H9 (cell line): ENCODE results near the gene SECISBP2. TPM values are rescaled to one million over a fixed set of nuclear protein-coding genes. Genes with fewer than 3 reads are reported as not detected.

Experiments
- DNase-seq: peaks from one replicate; pipeline ENCODE4 v3.0.0-alpha.2; 2017
- H2AFZ ChIP-seq: one replicate; pipeline ENCODE4 v1.6.1; 2013; ENCODE audit warnings: mild to moderate bottlenecking, low read length, control low read depth, moderate library complexity
- H2AK5ac ChIP-seq: 2 replicates; pipeline ENCODE4 v1.6.1; 2013; ENCODE audit warnings: low read length, control low read depth, mixed read lengths; ENCODE audit not compliant: insufficient read length
- H2BK120ac ChIP-seq: one replicate; pipeline ENCODE4 v1.6.1; 2013; ENCODE audit warnings: low read depth, mild to moderate bottlenecking, low read length, control low read depth, inconsistent platforms; ENCODE audit not compliant: poor library complexity, severe bottlenecking
- H2BK12ac ChIP-seq: 2 replicates; pipeline ENCODE4 v1.6.1; 2013; ENCODE audit warnings: low read length, control low read depth, mixed read lengths, low read depth; ENCODE audit not compliant: insufficient read length
- H2BK15ac ChIP-seq: 2 replicates; pipeline ENCODE4 v1.6.1; 2013; ENCODE audit warnings: low read depth, low read length, control low read depth
- H2BK20ac ChIP-seq: one replicate; pipeline ENCODE4 v1.6.1; 2013; ENCODE audit warnings: low read depth, mild to moderate bottlenecking, low read length, control low read depth, inconsistent platforms; ENCODE audit not compliant: poor library complexity, severe bottlenecking
- H2BK5ac ChIP-seq: 2 replicates; pipeline ENCODE4 v1.6.1; 2013; ENCODE audit warnings: low read length, control low read depth, mixed read lengths; ENCODE audit not compliant: insufficient read length
- H3K14ac ChIP-seq: 2 replicates; pipeline ENCODE4 v1.6.1; 2013; ENCODE audit warnings: low read length, control low read depth; ENCODE audit not compliant: insufficient read depth
- H3K18ac ChIP-seq: 2 replicates; pipeline ENCODE4 v1.6.1; 2013; ENCODE audit warnings: low read depth, mild to moderate bottlenecking, mixed read lengths, low read length, control low read depth; ENCODE audit not compliant: insufficient read length
- H3K23ac ChIP-seq: 2 replicates; pipeline ENCODE4 v1.6.1; 2013; ENCODE audit warnings: low read length, control low read depth, mixed read lengths, low read depth; ENCODE audit not compliant: insufficient read length
- H3K23me2 ChIP-seq: 2 replicates; pipeline ENCODE4 v1.6.1; 2013; ENCODE audit warnings: low read depth, mild to moderate bottlenecking, mixed read lengths, low read length, control low read depth; ENCODE audit not compliant: insufficient read length, poor library complexity, severe bottlenecking
- H3K27ac ChIP-seq: 2 replicates; pipeline ENCODE4 v1.5.1; 2013; ENCODE audit warnings: low read length, control low read depth, mixed read lengths, low read depth; ENCODE audit not compliant: insufficient read length
- H3K27me3 ChIP-seq: 2 replicates; pipeline ENCODE4 v1.6.1; 2013; ENCODE audit warnings: low read length, control low read depth, inconsistent platforms; ENCODE audit not compliant: insufficient read depth
- H3K4ac ChIP-seq: 2 replicates; pipeline ENCODE4 v1.6.1; 2013; ENCODE audit warnings: low read depth, mild to moderate bottlenecking, control low read depth, inconsistent platforms, low read length, moderate library complexity
- H3K4me1 ChIP-seq: 2 replicates; pipeline ENCODE4 v1.6.1; 2013; ENCODE audit warnings: low read length, control low read depth, inconsistent platforms; ENCODE audit not compliant: insufficient read depth
- H3K4me2 ChIP-seq: 2 replicates; pipeline ENCODE4 v1.6.1; 2013; ENCODE audit warnings: low read length, control low read depth, mixed read lengths; ENCODE audit not compliant: insufficient read length, insufficient read depth
- H3K56ac ChIP-seq: 2 replicates; pipeline ENCODE4 v1.6.1; 2013; ENCODE audit warnings: low read depth, mild to moderate bottlenecking, mixed read lengths, low read length, control low read depth; ENCODE audit not compliant: insufficient read length
- H3K79me1 ChIP-seq: 2 replicates; pipeline ENCODE4 v1.6.1; 2013; ENCODE audit warnings: low read depth, mild to moderate bottlenecking, moderate library complexity, low read length, control low read depth, inconsistent platforms; ENCODE audit not compliant: insufficient read depth, poor library complexity, severe bottlenecking
- H3K79me2 ChIP-seq: 2 replicates; pipeline ENCODE4 v1.6.1; 2013; ENCODE audit warnings: low read length, control low read depth, inconsistent platforms; ENCODE audit not compliant: insufficient read depth
- H3K9ac ChIP-seq: 2 replicates; pipeline ENCODE4 v1.6.1; 2013; ENCODE audit warnings: low read length, control low read depth, mixed read lengths; ENCODE audit not compliant: insufficient read length; ENCODE audit errors: extremely low read depth
- H3K9me3 ChIP-seq: one replicate; pipeline ENCODE4 v1.6.1; 2013; ENCODE audit warnings: low read depth, low read length, inconsistent platforms; ENCODE audit not compliant: control insufficient read depth
- H3T11ph ChIP-seq: one replicate; pipeline ENCODE4 v1.6.1; 2013; ENCODE audit warnings: mild to moderate bottlenecking, low read length, control low read depth, inconsistent platforms
- H4K20me1 ChIP-seq: one replicate; pipeline ENCODE4 v1.6.1; 2013; ENCODE audit not compliant: control insufficient read depth, insufficient read length, insufficient read depth
- H4K5ac ChIP-seq: 2 replicates; pipeline ENCODE4 v1.6.1; 2013; ENCODE audit warnings: low read depth, mild to moderate bottlenecking, mixed read lengths, low read length, control low read depth; ENCODE audit not compliant: insufficient read length
- H4K8ac ChIP-seq: replicated peaks from 2 replicates; pipeline ENCODE4 v1.6.1; 2013; ENCODE audit warnings: low read length, control low read depth, mixed read lengths, low read depth; ENCODE audit not compliant: insufficient read length
- H4K91ac ChIP-seq: 2 replicates; pipeline ENCODE4 v1.6.1; 2013; ENCODE audit warnings: low read depth, mild to moderate bottlenecking, moderate library complexity, mixed read lengths, low read length, control low read depth; ENCODE audit not compliant: insufficient read length
- H3K27ac Mint-ChIP-seq, 3 experiments: 2 replicates in 2 of 3; 3 replicates in 1 of 3; pipeline ENCODE4 v1.8.0; 2020 to 2021; ENCODE audit warnings: mixed read lengths in 3 of 3, mild to moderate bottlenecking in 1 of 3, moderate library complexity in 1 of 3
- H3K27me3 Mint-ChIP-seq: 2 replicates; pipeline ENCODE4 v1.8.0; 2021; ENCODE audit warnings: low read depth, mild to moderate bottlenecking, moderate library complexity, mixed read lengths
- H3K36me3 Mint-ChIP-seq, 3 experiments: 2 replicates in 2 of 3; 3 replicates in 1 of 3; pipeline ENCODE4 v1.8.0; 2020 to 2021; ENCODE audit warnings: low read depth in 3 of 3, mixed read lengths in 3 of 3; ENCODE audit not compliant: insufficient read depth in 1 of 3
- H3K4me1 Mint-ChIP-seq, 2 experiments: 2 replicates each; pipeline ENCODE4 v1.8.0; 2020; ENCODE audit warnings: mixed read lengths in 2 of 2
- H3K4me3 Mint-ChIP-seq, 2 experiments: 2 replicates in 1 of 2; 3 replicates in 1 of 2; pipeline ENCODE4 v1.8.0; 2020 to 2021; ENCODE audit warnings: mild to moderate bottlenecking in 2 of 2, mixed read lengths in 2 of 2, moderate library complexity in 1 of 2
- H3K9me3 Mint-ChIP-seq, 2 experiments: 2 replicates in 1 of 2; 3 replicates in 1 of 2; pipeline ENCODE4 v1.8.0; 2020; ENCODE audit warnings: mild to moderate bottlenecking in 2 of 2, mixed read lengths in 2 of 2, moderate library complexity in 1 of 2
- WGBS: extraction: QIAGEN DNeasy Blood & Tissue Kit; methylation state at CpG from one replicate; pipeline ENCODE4 v1.1.7; 2013; ENCODE audit warnings: missing lambda C conversion rate, low lambda C conversion rate, mixed read lengths; ENCODE audit not compliant: insufficient read length; ENCODE audit errors: extremely low coverage; 5-methylcytosine and 5-hydroxymethylcytosine counted together
- total RNA-seq: library from RNA; stranded (reverse); gene quantifications from 2 replicates; pipeline ENCODE4 v1.2.1, GENCODE V29; 2021
- TF ChIP-seq, protein P1 (sequence below): fragments of 200-600 bp; sonication (generic); conservative IDR thresholded peaks from 3 replicates; pipeline ENCODE4 v1.8.0; 2021; ENCODE audit warnings: antibody characterized with exemption, mild to moderate bottlenecking

Gene SECISBP2
- total RNA-seq, 1 experiment from 2014 or later = 62.7 TPM

DNA sequence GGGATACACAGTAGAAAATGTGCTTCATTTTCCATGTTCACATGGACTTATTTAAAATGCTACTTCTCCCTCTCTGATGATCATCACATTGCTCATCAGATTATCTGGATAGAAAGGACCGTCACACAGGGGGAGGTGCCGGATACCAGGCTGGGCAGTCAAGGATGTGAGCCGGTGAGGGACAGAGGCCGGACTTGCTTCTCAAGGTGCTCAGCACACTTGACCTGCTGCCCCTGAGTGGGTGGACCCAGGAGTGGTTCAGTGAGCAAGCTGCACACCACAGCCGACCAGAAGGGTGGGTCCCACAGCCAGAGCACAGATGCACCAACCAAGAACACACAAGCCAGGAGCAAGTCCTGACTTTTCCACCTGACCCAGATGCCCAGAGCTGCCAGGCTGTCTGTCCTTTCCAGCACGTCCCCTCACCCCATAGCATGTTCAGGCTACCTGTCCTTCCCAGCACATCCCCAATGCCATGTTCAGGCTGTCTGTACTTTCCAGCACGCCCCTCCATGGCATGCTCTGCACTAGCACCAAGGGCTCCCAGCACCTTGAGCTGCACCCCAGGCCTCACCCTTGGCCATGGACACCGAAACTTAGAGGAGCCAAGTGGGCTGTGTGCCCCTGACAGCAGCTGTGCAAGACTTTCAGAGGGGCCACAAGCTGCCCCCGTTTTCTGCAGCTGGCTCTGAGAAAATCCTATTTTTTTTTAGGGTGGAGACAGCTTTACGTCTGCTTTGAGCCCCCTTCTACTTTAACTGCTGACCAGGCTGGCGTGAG lies 77.8 kb downstream of the SECISBP2 start:
- H3K23me2 ChIP-seq = no peaks in the 10 kb centered on the region
- H2BK120ac ChIP-seq = no peak overlapping the region
- no peak overlapping the region for H4K8ac ChIP-seq
- no peak overlapping the region for H2BK5ac ChIP-seq
- H3K14ac ChIP-seq = no peak overlapping the region
- H2AK5ac ChIP-seq = no peak overlapping the region
- no peak for DNase-seq
- no peak overlapping the region for H3K27ac ChIP-seq
- H3K4me2 ChIP-seq = no peak overlapping the region
- Mint-ChIP-seq H3K4me1 (no peaks in the 10 kb centered on the region), H3K36me3 (peaks cover 46 to 82% (median 78%) of the 10 kb centered on the region in 3 experiments), H3K27me3 (no peaks in the 10 kb centered on the region; the same call in 1 of the 2 replicates), H3K27ac (peak overlapping the region in 1 of 3 experiments; percentile 44; a peak in 1 of 7 replicates), H3K4me3 (no peak overlapping the region), H3K9me3 (no peaks in the 10 kb centered on the region)
- H3K4me1 ChIP-seq = no peaks in the 10 kb centered on the region
- no peak overlapping the region for H4K91ac ChIP-seq
- no peaks in the 10 kb centered on the region for H4K20me1 ChIP-seq
- H3T11ph ChIP-seq = no peak overlapping the region
- no peak overlapping the region for H3K56ac ChIP-seq
- no CpG with 5 or more reads among the region's 11 CpGs for WGBS
- TF ChIP-seq, protein P1, sequence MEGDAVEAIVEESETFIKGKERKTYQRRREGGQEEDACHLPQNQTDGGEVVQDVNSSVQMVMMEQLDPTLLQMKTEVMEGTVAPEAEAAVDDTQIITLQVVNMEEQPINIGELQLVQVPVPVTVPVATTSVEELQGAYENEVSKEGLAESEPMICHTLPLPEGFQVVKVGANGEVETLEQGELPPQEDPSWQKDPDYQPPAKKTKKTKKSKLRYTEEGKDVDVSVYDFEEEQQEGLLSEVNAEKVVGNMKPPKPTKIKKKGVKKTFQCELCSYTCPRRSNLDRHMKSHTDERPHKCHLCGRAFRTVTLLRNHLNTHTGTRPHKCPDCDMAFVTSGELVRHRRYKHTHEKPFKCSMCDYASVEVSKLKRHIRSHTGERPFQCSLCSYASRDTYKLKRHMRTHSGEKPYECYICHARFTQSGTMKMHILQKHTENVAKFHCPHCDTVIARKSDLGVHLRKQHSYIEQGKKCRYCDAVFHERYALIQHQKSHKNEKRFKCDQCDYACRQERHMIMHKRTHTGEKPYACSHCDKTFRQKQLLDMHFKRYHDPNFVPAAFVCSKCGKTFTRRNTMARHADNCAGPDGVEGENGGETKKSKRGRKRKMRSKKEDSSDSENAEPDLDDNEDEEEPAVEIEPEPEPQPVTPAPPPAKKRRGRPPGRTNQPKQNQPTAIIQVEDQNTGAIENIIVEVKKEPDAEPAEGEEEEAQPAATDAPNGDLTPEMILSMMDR = no peak
- H2BK15ac ChIP-seq = no peak overlapping the region
- no peak overlapping the region for H3K23ac ChIP-seq
- no peaks in the 10 kb centered on the region for H3K27me3 ChIP-seq
- no peaks in the 10 kb centered on the region for H3K79me1 ChIP-seq
- H2AFZ ChIP-seq = no peak overlapping the region
- H3K9me3 ChIP-seq = no peaks in the 10 kb centered on the region
- no peak overlapping the region for H3K4ac ChIP-seq
- no peak overlapping the region for H2BK20ac ChIP-seq
- no peak overlapping the region for H3K9ac ChIP-seq
- H3K79me2 ChIP-seq = no peaks in the 10 kb centered on the region
- no peak overlapping the region for H4K5ac ChIP-seq
- no peak overlapping the region for H3K18ac ChIP-seq
- no peak overlapping the region for H2BK12ac ChIP-seq
